HepG2 (cell line): ENCODE measurements around the gene ZNF138. TPM values are rescaled to one million over a fixed set of nuclear protein-coding genes. Genes with fewer than 3 reads are reported as not detected.

Experiments
- ATAC-seq: fragments of 200-7000 bp; cut with Tn5 transposase; 3 replicates; pipeline ENCODE4 v1.9.1; 2020; ENCODE audit warnings: mild to moderate bottlenecking, moderate library complexity
- BruUV-seq: library from RNA; stranded (reverse); fragments of 400-500 nt; replicated peaks from 2 replicates; lab custom pipeline; 2021; lab: Mats Ljungman, UMichigan
- CTCF ChIA-PET: fragments of 300-600 bp; formaldehyde crosslinking; extraction: SDS; loops from one replicate; lab custom pipeline; 2021; ENCODE audit warnings: low total read pairs, inconsistent platforms, low intra/inter-chr PET ratio; lab: Yijun Ruan, JAX
- POLR2A ChIA-PET: fragments of 350-600 bp; sonication (Branson Sonifier 250); formaldehyde crosslinking; loops from one replicate; lab custom pipeline; 2020; ENCODE audit warnings: antibody characterized with exemption, inconsistent platforms; lab: Yijun Ruan, JAX
- DNase-seq: peaks from one replicate; pipeline ENCODE4 v3.0.0-alpha.2; 2015; ENCODE audit warnings: low spot score
- FAIRE-seq: peaks from 3 replicates; lab custom pipeline; 2011; peaks lifted over from hg19 to GRCh38; lab: Jason Lieb, UNC
- H2AFZ ChIP-seq: one replicate; pipeline ENCODE4 v1.6.1; 2011; ENCODE audit warnings: low read length, inconsistent platforms
- H3K27ac ChIP-seq: fragments of 300-600 bp; 3 replicates; pipeline ENCODE4 v1.8.0; 2011; ENCODE audit warnings: mixed run types, mild to moderate bottlenecking, mixed read lengths, low read length, inconsistent platforms; ENCODE audit not compliant: insufficient read depth; ENCODE audit errors: extremely low read length
- H3K27me3 ChIP-seq, 2 experiments: fragments of 200-600 bp in 1 of 2; 2 replicates in 1 of 2; 3 replicates in 1 of 2; pipeline versions ENCODE4 v1.6.0 to v1.8.0; 2011; ENCODE audit warnings: low read length in 2 of 2, mild to moderate bottlenecking in 2 of 2, moderate library complexity in 2 of 2, inconsistent platforms in 1 of 2; ENCODE audit not compliant: insufficient read depth in 2 of 2, control insufficient read depth in 1 of 2
- H3K36me3 ChIP-seq, 2 experiments: fragments of 200-600 bp in 1 of 2; replicated peaks in 1 of 2; 2 replicates in 1 of 2; 3 replicates in 1 of 2; pipeline versions ENCODE4 v1.5.1 to v1.8.0; 2011; ENCODE audit warnings: low read length in 2 of 2, inconsistent platforms in 1 of 2; ENCODE audit not compliant: insufficient read depth in 2 of 2, control insufficient read depth in 1 of 2
- H3K4me1 ChIP-seq: 2 replicates; pipeline ENCODE4 v1.5.1; 2012; ENCODE audit warnings: low read length, inconsistent platforms; ENCODE audit not compliant: insufficient read depth
- H3K4me2 ChIP-seq: 2 replicates; pipeline ENCODE4 v1.6.0; 2011; ENCODE audit warnings: low read depth, low read length, inconsistent platforms
- H3K4me3 ChIP-seq, 3 experiments: fragments of 200-600 bp in 1 of 3; sonication (generic), shearing (Covaris generic) in 1 of 3; replicated peaks in 1 of 3; 2 replicates each; pipeline ENCODE4 v1.5.1; 2011 to 2016; ENCODE audit warnings: low read length in 3 of 3, inconsistent platforms in 2 of 3, low read depth in 2 of 3, mild to moderate bottlenecking in 2 of 3, control low read depth in 1 of 3, mixed read lengths in 1 of 3; ENCODE audit not compliant: insufficient read depth in 1 of 3
- H3K79me2 ChIP-seq: one replicate; pipeline ENCODE4 v1.6.1; 2011; ENCODE audit warnings: low read length, inconsistent platforms; ENCODE audit not compliant: insufficient read depth
- H3K9ac ChIP-seq: 2 replicates; pipeline ENCODE4 v1.6.0; 2011; ENCODE audit warnings: mild to moderate bottlenecking, low read depth, low read length, inconsistent platforms; ENCODE audit not compliant: insufficient read depth
- H3K9me3 ChIP-seq: 2 replicates; pipeline ENCODE4 v1.5.1; 2012; ENCODE audit warnings: mild to moderate bottlenecking, low read length
- H4K20me1 ChIP-seq: 2 replicates; pipeline ENCODE4 v1.6.0; 2011; ENCODE audit warnings: inconsistent platforms, mild to moderate bottlenecking, low read length, moderate library complexity; ENCODE audit not compliant: insufficient read depth
- ELF3 ChIP-seq: IDR thresholded peaks from 2 replicates; pipeline ENCODE4 v1.6.1; 2016; ENCODE audit warnings: missing genetic modification reagents, missing compliant biosample characterization
- HIC2 ChIP-seq: sonication (generic); formaldehyde crosslinking; IDR thresholded peaks from 2 replicates; pipeline ENCODE4 v1.9.0; 2022; ENCODE audit warnings: low read depth, missing genetic modification reagents
- KLF16 ChIP-seq, 2 experiments: sonication (generic) in 1 of 2; formaldehyde crosslinking in 1 of 2; IDR thresholded peaks; 2 replicates each; pipeline versions ENCODE4 v1.6.1 to v1.8.0; 2016 to 2023; ENCODE audit warnings: missing genetic modification reagents in 2 of 2, missing compliant biosample characterization in 1 of 2
- SSRP1 ChIP-seq: IDR thresholded peaks from 2 replicates; pipeline ENCODE4 v1.6.1; 2016; ENCODE audit warnings: control low read depth
- ZBTB14 ChIP-seq: sonication (generic); formaldehyde crosslinking; IDR thresholded peaks from 2 replicates; pipeline ENCODE4 v1.4.0; 2020; ENCODE audit warnings: missing genetic modification reagents
- ZBTB42 ChIP-seq: sonication (generic); formaldehyde crosslinking; IDR thresholded peaks from 2 replicates; pipeline ENCODE4 v1.5.0; 2020; ENCODE audit warnings: mild to moderate bottlenecking, missing genetic modification reagents
- ZIK1 ChIP-seq: sonication (generic); formaldehyde crosslinking; IDR thresholded peaks from 2 replicates; pipeline ENCODE4 v1.5.0; 2020; ENCODE audit warnings: mild to moderate bottlenecking, low read depth, missing genetic modification reagents, borderline replicate concordance
- ZNF335 ChIP-seq: sonication (generic); formaldehyde crosslinking; IDR thresholded peaks from 2 replicates; pipeline ENCODE4 v1.4.0; 2020; ENCODE audit warnings: missing genetic modification reagents
- ZNF639 ChIP-seq: conservative IDR thresholded peaks from 2 replicates; pipeline ENCODE4 v1.6.1; 2018; ENCODE audit warnings: missing genetic modification reagents
- WGBS: methylation state at CpG from one replicate; pipeline ENCODE4 v1.1.6; 2017; ENCODE audit warnings: low lambda C conversion rate; 5-methylcytosine and 5-hydroxymethylcytosine counted together
- in situ Hi-C: cut with HindIII; loops from 2 replicates; pipeline ENCODE4 v1.10.0; 2017; ENCODE audit warnings: low pct_unique_long_range_greater_than_20kb; ENCODE audit not compliant: extremely low pct_ligation_motif_present
- intact Hi-C: fragments of 100-400 bp; cut with micrococcal nuclease; formaldehyde crosslinking; loops from one replicate; pipeline ENCODE4 v1.10.0; 2022; ENCODE audit not compliant: unreplicated experiment
- polyA plus RNA-seq, 8 experiments: library from polyadenylated mRNA; depleted of rRNA in 3 of 8; stranded (reverse) in 7 of 8; unstranded in 1 of 8; fragments of >200 nt; fragmentation: Illumina TruSeq in 4 of 8; extraction: Trizol in 4 of 8; gene quantifications; 2 replicates each; pipeline versions ENCODE4 v1.2.1 to v1.2.3, GENCODE V29; 2011 to 2016; ENCODE audit warnings: low read depth in 4 of 8, missing spikeins in 1 of 8, mixed read lengths in 1 of 8; ENCODE audit not compliant: insufficient read depth in 1 of 8
- total RNA-seq, 5 experiments: library from RNA; depleted of rRNA; stranded (reverse); fragments of >200 nt; fragmentation: Illumina TruSeq; extraction: Trizol; gene quantifications; 2 replicates each; pipeline ENCODE4 v1.2.3, GENCODE V29; 2016; ENCODE audit warnings: low read depth in 1 of 5
- TF ChIP-seq, protein P1 (sequence below): sonication (generic); formaldehyde crosslinking; IDR thresholded peaks from 2 replicates; pipeline ENCODE4 v1.4.0; 2020; ENCODE audit warnings: missing genetic modification reagents

ZNF138 gene
- total and polyA plus RNA-seq, 2 of the 13 experiments (the other 11 are each of a cell fraction or from before 2014, with no cell fraction given) = 2.7 to 5.8 TPM

DNA sequence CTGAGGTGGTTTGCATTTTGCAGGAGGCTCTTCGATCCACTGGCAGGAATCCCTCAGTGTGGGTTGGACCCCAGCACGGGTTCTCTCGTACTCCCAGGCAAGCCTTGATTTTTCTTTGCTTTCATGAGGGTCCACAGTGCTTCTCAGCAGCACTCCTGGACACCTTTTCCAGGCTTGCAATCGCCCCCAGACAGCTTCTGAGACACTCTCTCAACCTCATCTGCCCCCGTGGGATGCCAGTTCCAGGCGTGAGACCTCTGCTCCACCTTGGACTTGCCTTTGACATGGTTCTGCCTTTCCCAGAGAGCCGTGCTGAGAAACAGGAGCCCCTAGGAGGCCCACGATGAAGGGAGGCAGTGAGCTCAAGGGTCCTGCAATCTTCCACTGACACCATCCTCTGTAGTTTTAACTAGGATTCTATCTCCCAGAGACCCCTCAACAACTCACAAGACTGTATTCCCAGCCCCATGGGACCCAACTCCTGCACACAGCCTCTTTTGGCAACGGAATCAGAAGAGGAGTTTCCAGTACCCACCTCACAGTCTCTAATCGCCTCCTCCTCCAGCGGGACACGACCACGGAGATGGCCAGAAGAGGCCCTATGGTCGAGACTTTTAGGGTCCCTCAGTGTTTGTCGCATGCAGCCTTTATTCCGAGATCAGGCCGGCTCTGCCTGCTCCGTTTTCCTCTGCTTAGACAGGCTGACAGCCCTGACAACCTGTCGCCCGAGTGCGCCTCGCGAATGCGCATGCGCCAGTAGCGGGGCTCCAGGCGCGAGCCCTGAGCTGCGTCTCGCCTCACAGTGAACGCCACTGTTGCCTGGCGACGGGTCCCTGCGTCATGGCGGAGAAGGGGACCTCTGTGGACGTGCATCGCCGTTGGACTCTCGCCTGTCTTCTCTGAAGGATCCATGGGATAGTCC, 82.8 kb downstream of the ZNF138 start:
- WGBS = 26% methylated on average over 25 of the region's 39 CpGs
- H3K4me3 ChIP-seq = no peak overlapping the region
- peaks cover 19% of the 10 kb centered on the region; the same call in 1 of the 2 replicates for H3K9me3 ChIP-seq
- FAIRE-seq (no peak), ATAC-seq (no peak), DNase-seq (no peak)
- BruUV-seq = no TSS peak
- no peak overlapping the region for H3K27ac ChIP-seq
- no peaks in the 10 kb centered on the region for H4K20me1 ChIP-seq
- ChIA-PET POLR2A (no interaction called here), CTCF (no interaction called here)
- H3K9ac ChIP-seq = no peak overlapping the region
- H2AFZ ChIP-seq = no peak overlapping the region
- no peak overlapping the region; the same call in 1 of the 2 replicates for H3K4me2 ChIP-seq
- peaks cover 6 to 94% of the 10 kb centered on the region in 2 experiments; a peak in 4 of 5 replicates for H3K27me3 ChIP-seq
- TF ChIP-seq ZBTB42 = no peak
- no peak for TF ChIP-seq SSRP1
- TF ChIP-seq ZIK1 (CRISPR knock-in tag) = no peak
- no peak for TF ChIP-seq HIC2
- no peak for TF ChIP-seq ELF3
- TF ChIP-seq KLF16 (CRISPR knock-in tag; IDR thresholded peaks at IDR 0.05) = no peak
- TF ChIP-seq, protein P1, sequence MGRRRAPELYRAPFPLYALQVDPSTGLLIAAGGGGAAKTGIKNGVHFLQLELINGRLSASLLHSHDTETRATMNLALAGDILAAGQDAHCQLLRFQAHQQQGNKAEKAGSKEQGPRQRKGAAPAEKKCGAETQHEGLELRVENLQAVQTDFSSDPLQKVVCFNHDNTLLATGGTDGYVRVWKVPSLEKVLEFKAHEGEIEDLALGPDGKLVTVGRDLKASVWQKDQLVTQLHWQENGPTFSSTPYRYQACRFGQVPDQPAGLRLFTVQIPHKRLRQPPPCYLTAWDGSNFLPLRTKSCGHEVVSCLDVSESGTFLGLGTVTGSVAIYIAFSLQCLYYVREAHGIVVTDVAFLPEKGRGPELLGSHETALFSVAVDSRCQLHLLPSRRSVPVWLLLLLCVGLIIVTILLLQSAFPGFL (CRISPR knock-in tag) = no peak
- TF ChIP-seq ZNF335 (CRISPR knock-in tag) = no peak
- no peak for TF ChIP-seq ZNF639 (CRISPR knock-in tag)
- TF ChIP-seq ZBTB14 (CRISPR knock-in tag) = no peak
- H3K79me2 ChIP-seq = no peaks in the 10 kb centered on the region
- H3K4me1 ChIP-seq = peaks cover 10% of the 10 kb centered on the region
- in situ Hi-C loops (no loop called here), intact Hi-C loops (no loop called here)
- no peaks in the 10 kb centered on the region for H3K36me3 ChIP-seq
